Measurements from ENCODE around the gene TRAM2. TPM values are rescaled to one million over a fixed set of nuclear protein-coding genes. Genes with fewer than 3 reads are reported as not detected.

Gene TRAM2
- total and polyA plus RNA-seq, 9 of the 15 experiments (the other 6 are each of a cell fraction or from before 2014, with no cell fraction given) = 2.6 to 13.3 (median 8.9) TPM

GRCh38 chr6:52611833-52612232, 35.0 kb upstream of the TRAM2 start:
- no peaks in the 10 kb centered on the region for H3K9me3 ChIP-seq (replicated peaks; ENCODE audit: control insufficient read depth, insufficient read depth, low read depth, low read length)
- ChIA-PET CTCF (ENCODE audit: low intra/inter-chr PET ratio) (no interaction called here), POLR2A (interaction anchor here (0.9 kb wide), 1 partner anchor 23 kb away, joined by 3 read pairs; no protein-coding TSS in a partner anchor)
- peaks cover 6 to 38% of the 10 kb centered on the region in 2 experiments for H3K4me1 ChIP-seq (replicated peaks in 1 of 2; ENCODE audit: control insufficient read depth in 2 of 2, insufficient read depth in 2 of 2, low read length in 2 of 2)
- no peaks in the 10 kb centered on the region for H3K79me2 ChIP-seq (ENCODE audit: control insufficient read depth, insufficient read depth, low read length)
- BruUV-seq (replicated peaks) = no TSS peak
- in situ Hi-C loops (cut with MboI) = no loop called here
- DNase-seq (ENCODE audit: extremely low read depth in 1 of 4, low spot score in 3 of 4) = peak; percentile 24 to 50 (median 37)
- H3K9me1 ChIP-seq (ENCODE audit: control insufficient read depth, insufficient read depth, low read length) = no peaks in the 10 kb centered on the region
- H3K27ac ChIP-seq (ENCODE audit: extremely low read depth, low read depth, low read length) = peak overlapping the region; percentile 69; the same call in 2 of the 3 replicates
- ATAC-seq = peak; percentile 87
- no peak overlapping the region for H3K4me3 ChIP-seq
- H3K36me3 ChIP-seq (ENCODE audit: control insufficient read depth, insufficient read depth, low read length) = no peaks in the 10 kb centered on the region
- WGBS (ENCODE audit: insufficient coverage, low coverage, missing lambda C conversion rate) = 0% methylated on average over 1 of the region's 1 CpG
- intact Hi-C loops (cut with micrococcal nuclease) = no loop called here
- peak overlapping the region; percentile 81 for H2AFZ ChIP-seq (ENCODE audit: low read depth, low read length)
- FAIRE-seq = peak; percentile 35
- H3K4me2 ChIP-seq (ENCODE audit: insufficient read depth, low read length) = no peak overlapping the region
- H3K9ac ChIP-seq (ENCODE audit: insufficient read depth in 1 of 2, low read depth in 2 of 2, low read length in 2 of 2) = no peak overlapping the region
- no peaks in the 10 kb centered on the region for H3K27me3 ChIP-seq (ENCODE audit: control insufficient read depth in 2 of 2, insufficient read depth in 2 of 2, low read length in 2 of 2)
- H4K20me1 ChIP-seq (replicated peaks; ENCODE audit: control insufficient read depth, insufficient read depth, low read length) = no peaks in the 10 kb centered on the region
- TF ChIP-seq NR2C2 (CRISPR knock-in tag; IDR thresholded peaks at IDR 0.05) (peak; percentile 84), NR2C2 (tag; IDR thresholded peaks at IDR 0.05) (peak; percentile 90), ZNF384 (IDR thresholded peaks at IDR 0.05; ENCODE audit: low read depth, low read length) (no peak), TAF1 (IDR thresholded peaks at IDR 0.05; ENCODE audit: control insufficient read depth, extremely low read depth, insufficient read depth, low read length, severe bottlenecking) (no peak), JUND (IDR thresholded peaks at IDR 0.05; ENCODE audit: borderline replicate concordance, low read depth, low read length) (peak; percentile 28; the same call in 1 of the 2 replicates), JUND (tag; IDR thresholded peaks at IDR 0.05; ENCODE audit: borderline replicate concordance, low read depth, low read length) (peak; percentile 48; the same call in 1 of the 3 replicates), DEAF1 (CRISPR knock-in tag; IDR thresholded peaks at IDR 0.05) (no peak), HNRNPLL (IDR thresholded peaks at IDR 0.05; ENCODE audit: low read depth, low read length, poor library complexity, severe bottlenecking) (no peak), NR2C1 (IDR thresholded peaks at IDR 0.05) (peak; percentile 88), NR2C1 (tag; IDR thresholded peaks at IDR 0.05) (peak; percentile 94), ZNF395 (CRISPR knock-in tag; IDR thresholded peaks at IDR 0.05) (0 out of 2 replicates have a peak, but pooled peaks have one; percentile 4), ATF7 (IDR thresholded peaks at IDR 0.05) (peak; percentile 38; the same call in 1 of the 2 replicates), ZNF589 (CRISPR knock-in tag; IDR thresholded peaks at IDR 0.05; ENCODE audit: low read depth) (peak; percentile 83), ATF6 (CRISPR knock-in tag; IDR thresholded peaks at IDR 0.05) (no peak), ZNF239 (CRISPR knock-in tag; IDR thresholded peaks at IDR 0.05) (no peak), CSDE1 (IDR thresholded peaks at IDR 0.05) (no peak), ZNF644 (tag; IDR thresholded peaks at IDR 0.05; ENCODE audit: low read depth) (no peak), MXI1 (IDR thresholded peaks at IDR 0.05; ENCODE audit: low read depth, low read length) (no peak)
